Adrenal gland (tissue), 12 donors: ENCODE data around the gene IGFL4. TPM values are rescaled to one million over a fixed set of nuclear protein-coding genes. Genes with fewer than 3 reads are reported as not detected.
"Not testable (repeated sequence)": the region's sequence is repeated elsewhere in the genome, so short reads cannot be mapped to it uniquely, and the experiment has no call there.

ENCODE experiments used
- DNase-seq, 7 donors: peaks; one replicate each; pipeline ENCODE4 v3.0.0-alpha.2; 2019 to 2020
- H3K27ac ChIP-seq, 5 donors: fragments of 200-600 bp; sonication (generic) in 4 of 5; 1 replicate in 3 of 5; 2 replicates in 2 of 5; pipeline versions ENCODE4 v1.5.1 to v1.8.0; 2016 to 2020; ENCODE audit warnings: mild to moderate bottlenecking in 1 of 5
- H3K27me3 ChIP-seq: fragments of 200-600 bp; 2 replicates; pipeline ENCODE4 v1.8.0; 2021
- H3K36me3 ChIP-seq, 2 donors: fragments of 200-600 bp; replicated peaks in 1 of 2; 1 replicate in 1 of 2; 2 replicates in 1 of 2; pipeline versions ENCODE4 v1.5.1 to v1.8.0; 2018 to 2022
- H3K4me1 ChIP-seq, 2 donors: fragments of 200-600 bp; replicated peaks in 1 of 2; 1 replicate in 1 of 2; 2 replicates in 1 of 2; pipeline versions ENCODE4 v1.5.1 to v1.8.0; 2018 to 2021
- H3K4me3 ChIP-seq, 4 donors: fragments of 200-600 bp; sonication (generic) in 3 of 4; one replicate each; pipeline ENCODE4 v1.5.1; 2016 to 2018
- H3K9me3 ChIP-seq, 3 donors: fragments of 200-600 bp; sonication (generic) in 1 of 3; replicated peaks in 1 of 3; 1 replicate in 2 of 3; 2 replicates in 1 of 3; pipeline versions ENCODE4 v1.5.1 to v1.8.0; 2016 to 2021
- POLR2A ChIP-seq, 2 donors: fragments of 450-650 bp; IDR thresholded peaks; one replicate each; pipeline ENCODE4 v1.6.1; 2017; ENCODE audit warnings: antibody characterized with exemption in 2 of 2, mild to moderate bottlenecking in 2 of 2, moderate library complexity in 1 of 2
- WGBS, 4 donors: extraction: QIAGEN DNeasy Blood & Tissue Kit in 2 of 4; methylation state at CpG; one replicate each; pipeline versions ENCODE4 v1.1.5 to v1.1.7; 2013 to 2017; 5-methylcytosine and 5-hydroxymethylcytosine counted together
- intact Hi-C, 2 donors: fragments of 100-400 bp; cut with DNase I; formaldehyde crosslinking; loops; one replicate each; pipeline versions ENCODE4 v1.14.1 to v1.15.0; 2022 to 2023
- polyA plus RNA-seq, 3 donors: library from polyadenylated mRNA; stranded (reverse); fragments of 200-250 nt in 2 of 3; fragments of 350-450 nt in 1 of 3; fragmentation: Illumina TruSeq in 1 of 3; extraction: RNeasy Lipid Tissue Mini Kit (QIAGEN cat#74804) in 1 of 3; gene quantifications; one replicate each; pipeline ENCODE4 v1.2.3, GENCODE V29; 2013 to 2014
- total RNA-seq, 9 donors: library from RNA; depleted of rRNA in 4 of 9; stranded (reverse); fragments of >200 nt in 4 of 9; fragments of 120-200 nt in 1 of 9; fragmentation: NEBNext Ultra II Directional in 1 of 9; extraction: Animal tissue kit (Norgen Biotek cat#: 25700) in 1 of 9; gene quantifications; one replicate each; pipeline versions ENCODE4 v1.1.0 to v1.2.4, GENCODE V29; 2013 to 2023
- TF ChIP-seq, protein P1 (sequence below), 6 experiments: fragments of 450-650 bp in 4 of 6; fragments of 200-600 bp in 2 of 6; sonication (generic) in 1 of 6; IDR thresholded peaks; 1 replicate in 5 of 6; 2 replicates in 1 of 6; pipeline versions ENCODE4 v1.5.1 to v1.8.0; 2016 to 2021; ENCODE audit warnings: antibody characterized with exemption in 6 of 6, mild to moderate bottlenecking in 2 of 6, moderate library complexity in 1 of 6
- donor health status: healthy with polysubstance abuse.
- donor health status: Bipolar disorder and iron deficiency.
- donor health status: DM: yes; HTN: yes; CAD: no.
- donor health status: DM: no; HTN: no; CAD: no.
- donor health status: DM: no; HTN: no; CAD: no.
- donor health status: DM: yes; HTN: yes; CAD: no.

Gene IGFL4
- total and polyA plus RNA-seq, 12 donors = 0.11 to 1.7 (median 0.29) TPM; not detected in 6

DNA sequence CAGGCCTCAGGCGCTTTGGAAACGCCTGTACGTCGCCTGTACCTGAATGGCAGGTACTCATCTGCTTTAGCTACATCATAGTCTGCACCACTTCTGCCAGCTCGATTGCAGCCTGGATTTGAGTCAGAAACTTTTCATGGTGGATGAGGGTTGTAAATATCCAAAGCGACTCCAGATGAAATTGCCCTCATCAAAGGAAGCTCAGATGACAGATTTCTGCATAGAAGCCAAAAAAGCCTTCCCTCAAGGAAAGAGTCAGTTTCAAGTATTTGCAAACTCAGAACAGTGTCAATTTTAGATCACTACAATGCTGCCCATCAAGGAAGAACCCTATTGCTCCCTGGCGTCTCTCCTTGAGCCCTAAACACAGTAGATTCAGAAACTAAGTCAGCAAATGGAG is 38.8 kb upstream of the IGFL4 start:
- H3K36me3 ChIP-seq = no peaks in the 10 kb centered on the region
- peaks cover 33% of the 10 kb centered on the region for H3K27me3 ChIP-seq
- intact Hi-C loops = loop anchor here (5.0 to 10.0 kb wide), 2 partner anchors 47 to 55 kb away; partner anchors contain the start of gene PGLYRP1 (in 1 of the 2)
- DNase-seq = no peak
- TF ChIP-seq, protein P1, sequence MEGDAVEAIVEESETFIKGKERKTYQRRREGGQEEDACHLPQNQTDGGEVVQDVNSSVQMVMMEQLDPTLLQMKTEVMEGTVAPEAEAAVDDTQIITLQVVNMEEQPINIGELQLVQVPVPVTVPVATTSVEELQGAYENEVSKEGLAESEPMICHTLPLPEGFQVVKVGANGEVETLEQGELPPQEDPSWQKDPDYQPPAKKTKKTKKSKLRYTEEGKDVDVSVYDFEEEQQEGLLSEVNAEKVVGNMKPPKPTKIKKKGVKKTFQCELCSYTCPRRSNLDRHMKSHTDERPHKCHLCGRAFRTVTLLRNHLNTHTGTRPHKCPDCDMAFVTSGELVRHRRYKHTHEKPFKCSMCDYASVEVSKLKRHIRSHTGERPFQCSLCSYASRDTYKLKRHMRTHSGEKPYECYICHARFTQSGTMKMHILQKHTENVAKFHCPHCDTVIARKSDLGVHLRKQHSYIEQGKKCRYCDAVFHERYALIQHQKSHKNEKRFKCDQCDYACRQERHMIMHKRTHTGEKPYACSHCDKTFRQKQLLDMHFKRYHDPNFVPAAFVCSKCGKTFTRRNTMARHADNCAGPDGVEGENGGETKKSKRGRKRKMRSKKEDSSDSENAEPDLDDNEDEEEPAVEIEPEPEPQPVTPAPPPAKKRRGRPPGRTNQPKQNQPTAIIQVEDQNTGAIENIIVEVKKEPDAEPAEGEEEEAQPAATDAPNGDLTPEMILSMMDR (IDR thresholded peaks at IDR 0.05) = no peak
- no peak for TF ChIP-seq POLR2A (IDR thresholded peaks at IDR 0.05)
- WGBS, 4 donors = 82 to 88% (median 83%) methylated on average over 5 to 7 of the region's 7 CpGs
- no peaks in the 10 kb centered on the region for H3K9me3 ChIP-seq
- no peak overlapping the region for H3K27ac ChIP-seq
- H3K4me3 ChIP-seq = no peak overlapping the region
- H3K4me1 ChIP-seq = peaks cover 0 to 5% of the 10 kb centered on the region in 2 donors

DNA sequence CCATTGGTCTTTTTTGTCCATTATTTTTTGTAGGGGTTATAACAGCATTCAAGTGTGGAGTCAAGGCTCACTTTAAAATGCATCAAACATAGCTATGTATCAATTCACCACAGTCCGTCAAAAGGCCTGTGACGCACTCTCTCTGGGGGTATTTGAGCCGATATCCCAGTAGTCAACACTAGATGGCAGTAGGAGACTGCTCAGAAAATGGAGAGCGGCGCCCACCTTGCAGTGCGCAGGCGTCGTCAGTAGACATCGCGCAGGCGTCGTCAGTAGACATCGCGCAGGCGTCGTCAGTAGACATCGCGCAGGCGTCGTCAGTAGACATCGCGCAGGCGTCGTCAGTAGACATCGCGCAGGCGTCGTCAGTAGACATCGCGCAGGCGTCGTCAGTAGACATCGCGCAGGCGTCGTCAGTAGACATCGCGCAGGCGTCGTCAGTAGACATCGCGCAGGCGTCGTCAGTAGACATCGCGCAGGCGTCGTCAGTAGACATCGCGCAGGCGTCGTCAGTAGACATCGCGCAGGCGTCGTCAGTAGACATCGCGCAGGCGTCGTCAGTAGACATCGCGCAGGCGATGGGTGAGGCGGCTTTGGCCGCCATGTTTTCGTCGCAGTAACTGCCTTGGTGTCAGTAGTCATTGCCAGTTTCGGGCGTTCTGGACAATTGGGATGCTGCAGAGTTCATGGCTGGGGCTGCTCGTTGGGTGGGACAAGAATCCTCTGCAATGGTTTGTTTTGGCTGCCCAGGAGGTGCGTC is 38.0 kb upstream of the IGFL4 start:
- not testable (repeated sequence) for H3K9me3 ChIP-seq, H3K4me1 ChIP-seq, H3K36me3 ChIP-seq, H3K4me3 ChIP-seq, H3K27ac ChIP-seq
- H3K27me3 ChIP-seq = peaks cover 33% of the 10 kb centered on the region
- 16 to 25% (median 23%) methylated on average over 5 to 43 of the region's 71 CpGs for WGBS, 4 donors
- peak in 6 of 7 donors; percentile 21 to 71 (median 42) for DNase-seq
- intact Hi-C loops = loop anchor here (5.0 to 10.0 kb wide), 2 partner anchors 46 to 54 kb away; partner anchors contain the start of gene PGLYRP1 (in 1 of the 2)
- TF ChIP-seq, protein P1 (IDR thresholded peaks at IDR 0.05) = peak; percentile 22 to 74 (median 46)

DNA sequence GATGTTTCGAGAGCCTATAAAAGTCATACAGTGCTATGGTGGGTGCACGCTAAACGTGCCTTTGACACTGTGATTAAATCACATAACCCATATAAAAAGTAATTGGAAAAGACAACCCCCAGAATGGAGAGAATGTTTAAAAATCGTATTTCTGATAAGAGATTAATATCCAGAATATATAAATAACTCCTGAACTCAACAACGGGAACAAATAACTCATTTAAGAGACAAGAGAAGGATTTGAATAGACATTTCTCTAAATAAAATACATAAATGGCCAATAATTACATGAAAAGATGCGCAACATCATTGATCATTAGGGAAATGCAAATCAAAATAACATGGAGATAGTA is 37.0 kb upstream of the IGFL4 start:
- intact Hi-C loops = loop anchor here (5.0 to 10.0 kb wide), 2 partner anchors 45 to 53 kb away; partner anchors contain the start of gene PGLYRP1 (in 1 of the 2)
- H3K4me3 ChIP-seq = peak overlapping the region in 1 of 4 donors; percentile 36
- 17 to 22% (median 19%) methylated on average over 6 of the region's 6 CpGs for WGBS, 4 donors
- no peaks in the 10 kb centered on the region for H3K36me3 ChIP-seq
- H3K9me3 ChIP-seq = no peaks in the 10 kb centered on the region
- H3K4me1 ChIP-seq = peaks cover 0 to 5% of the 10 kb centered on the region in 2 donors
- no peak for DNase-seq
- no peak overlapping the region for H3K27ac ChIP-seq
- TF ChIP-seq, protein P1 (IDR thresholded peaks at IDR 0.05) = peak in 2 of 6 experiments; percentile 7 to 46
- no peak for TF ChIP-seq POLR2A (IDR thresholded peaks at IDR 0.05)
- H3K27me3 ChIP-seq = peaks cover 33% of the 10 kb centered on the region

DNA sequence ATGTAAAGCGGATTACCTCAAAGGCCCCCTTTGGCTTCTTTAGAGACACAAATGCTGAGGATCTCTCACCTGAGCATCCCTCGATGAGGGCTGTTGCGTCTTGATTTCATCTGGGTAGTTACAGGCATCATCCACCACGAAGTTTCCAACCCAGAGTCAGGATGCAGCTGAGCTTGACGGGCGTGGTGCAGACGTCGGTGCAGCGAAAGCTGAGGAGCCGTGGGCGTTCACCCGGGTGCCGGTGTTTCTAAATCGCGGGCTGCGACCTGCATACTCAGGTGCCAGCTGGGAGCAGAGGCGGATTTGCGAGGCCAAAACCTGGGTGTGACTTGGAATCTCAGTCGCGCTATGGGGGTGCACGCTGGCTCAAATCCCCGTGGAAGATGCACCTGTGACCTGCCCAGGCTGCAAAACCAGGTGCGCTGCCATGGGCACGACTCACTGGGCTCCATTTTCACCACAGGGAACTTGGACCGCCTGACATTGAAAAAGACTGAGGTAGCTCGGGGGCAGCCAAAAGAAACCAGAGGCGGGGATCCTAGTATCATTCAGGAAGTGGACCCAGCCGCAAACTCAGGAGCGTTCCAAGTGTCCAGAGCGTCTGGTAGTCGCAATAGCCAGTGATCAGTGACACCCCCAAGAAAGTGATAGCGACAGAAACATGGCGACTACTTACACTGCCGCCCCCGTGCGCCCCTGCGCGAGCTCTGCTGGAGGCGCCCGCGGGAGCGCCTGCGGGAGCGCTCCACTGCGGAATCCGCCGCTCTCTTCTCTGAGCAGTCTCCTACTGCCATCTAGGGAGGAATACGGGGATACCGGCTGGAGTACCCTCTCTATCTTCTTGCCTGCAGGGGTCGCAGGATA is 36.4 kb upstream of the IGFL4 start:
- 2 to 5% (median 2%) methylated on average over 7 to 50 of the region's 50 CpGs for WGBS, 4 donors
- Histone ChIP-seq H3K4me1 (peaks cover 0 to 5% of the 10 kb centered on the region in 2 donors), H3K27me3 (peaks cover 33% of the 10 kb centered on the region), H3K9me3 (no peaks in the 10 kb centered on the region), H3K4me3 (peak overlapping the region in 1 of 4 donors; percentile 36), H3K27ac (no peak overlapping the region), H3K36me3 (no peaks in the 10 kb centered on the region)
- TF ChIP-seq, protein P1 (IDR thresholded peaks at IDR 0.05) = peak; percentile 69 to 93 (median 88)
- TF ChIP-seq POLR2A (IDR thresholded peaks at IDR 0.05) = no peak
- intact Hi-C loops = loop anchor here (5.0 to 10.0 kb wide), 2 partner anchors 45 to 52 kb away; partner anchors contain the start of gene PGLYRP1 (in 1 of the 2)
- DNase-seq = peak; percentile 56 to 76 (median 71)
